Mesodermal cell (in vitro differentiated cells): ENCODE measurements around the gene CLEC14A. TPM values are rescaled to one million over a fixed set of nuclear protein-coding genes. Genes with fewer than 3 reads are reported as not detected.

Source experiments
- H3K27ac ChIP-seq: 2 replicates; pipeline ENCODE4 v1.7.0; 2013; ENCODE audit warnings: mild to moderate bottlenecking, low read depth, low read length, moderate library complexity; ENCODE audit not compliant: severe bottlenecking
- H3K36me3 ChIP-seq: 2 replicates; pipeline ENCODE4 v1.7.1; 2013; ENCODE audit warnings: mild to moderate bottlenecking, low read length, moderate library complexity; ENCODE audit not compliant: control insufficient read depth, insufficient read depth
- H3K4me1 ChIP-seq: one replicate; pipeline ENCODE4 v1.7.1; 2013; ENCODE audit warnings: mild to moderate bottlenecking, low read length; ENCODE audit not compliant: insufficient read depth, control insufficient read depth, poor library complexity, severe bottlenecking
- H3K4me3 ChIP-seq: 2 replicates; pipeline ENCODE4 v1.7.0; 2013; ENCODE audit warnings: low read length, control low read depth, mild to moderate bottlenecking; ENCODE audit not compliant: insufficient read depth, poor library complexity, severe bottlenecking; ENCODE audit errors: extremely low read depth
- H3K9me3 ChIP-seq: 2 replicates; pipeline ENCODE4 v1.7.1; 2013; ENCODE audit warnings: mild to moderate bottlenecking, low read length, moderate library complexity; ENCODE audit not compliant: control insufficient read depth
- WGBS, 2 experiments: methylation state at CpG; one replicate each; pipeline ENCODE4 v1.1.5; 2013; ENCODE audit warnings: missing lambda C conversion rate in 2 of 2; ENCODE audit not compliant: insufficient coverage in 2 of 2; 5-methylcytosine and 5-hydroxymethylcytosine counted together
- polyA plus RNA-seq, 2 experiments: library from polyadenylated mRNA; stranded (reverse); fragments of 50-300 nt; gene quantifications; one replicate each; pipeline ENCODE4 v1.2.3, GENCODE V29; 2013

CLEC14A gene
- 2.0 TPM for polyA plus RNA-seq (2013, experiment 1 of 2)
- polyA plus RNA-seq (2013, experiment 2 of 2): 1.2 TPM

- peaks cover 5% of the 10 kb centered on the region for H3K4me1 ChIP-seq
- peaks cover 2% of the 10 kb centered on the region for H3K9me3 ChIP-seq
- WGBS, 2 experiments: 26 to 32% methylated on average over 40 to 51 of the region's 68 CpGs
- H3K36me3 ChIP-seq: no peaks in the 10 kb centered on the region
- H3K27ac ChIP-seq: no peak within 1 kb of the TSS
- H3K4me3 ChIP-seq: peak within 1 kb of the TSS; percentile 29
Measured at GRCh38 chr14:38255673-38256532, at the start of gene CLEC14A. CLEC14A (minus strand) TSS chr14:38256093; CDS start chr14:38256022, 71 bp downstream.

GRCh38 chr14:38302966-38303365, 47.1 kb upstream of the CLEC14A start:
- no peak overlapping the region for H3K27ac ChIP-seq
- no peak overlapping the region for H3K4me3 ChIP-seq
- H3K9me3 ChIP-seq: no peaks in the 10 kb centered on the region
- no peaks in the 10 kb centered on the region for H3K4me1 ChIP-seq
- H3K36me3 ChIP-seq: no peaks in the 10 kb centered on the region
- WGBS, 2 experiments: 100% methylated on average over 1 of the region's 1 CpG

- 76 to 100% methylated on average over 2 of the region's 2 CpGs for WGBS, 2 experiments
- no peaks in the 10 kb centered on the region for H3K9me3 ChIP-seq
- H3K4me1 ChIP-seq: no peaks in the 10 kb centered on the region
- H3K27ac ChIP-seq: no peak overlapping the region
- no peak overlapping the region for H3K4me3 ChIP-seq
- no peaks in the 10 kb centered on the region for H3K36me3 ChIP-seq
Measured at GRCh38 chr14:38302034-38302433, 46.1 kb upstream of the CLEC14A start.

GRCh38 chr14:38297681-38298080, 41.8 kb upstream of the CLEC14A start:
- no peak overlapping the region for H3K27ac ChIP-seq
- H3K4me3 ChIP-seq: no peak overlapping the region
- H3K36me3 ChIP-seq: no peaks in the 10 kb centered on the region
- H3K4me1 ChIP-seq: no peaks in the 10 kb centered on the region
- WGBS, 2 experiments: 100% methylated on average over 1 of the region's 1 CpG; no CpG with 5 or more reads in 1 of the 2 experiments
- H3K9me3 ChIP-seq: no peaks in the 10 kb centered on the region

- Histone ChIP-seq H3K4me3 (no peak overlapping the region), H3K4me1 (peaks cover 17% of the 10 kb centered on the region), H3K36me3 (no peaks in the 10 kb centered on the region), H3K9me3 (no peaks in the 10 kb centered on the region), H3K27ac (peak overlapping the region; percentile 68)
Measured at GRCh38 chr14:38291681-38292467, 36.0 kb upstream of the CLEC14A start.

GRCh38 chr14:38290601-38291188, 34.8 kb upstream of the CLEC14A start:
- Histone ChIP-seq H3K36me3 (no peaks in the 10 kb centered on the region), H3K9me3 (no peaks in the 10 kb centered on the region), H3K27ac (peak overlapping the region; percentile 68), H3K4me3 (no peak overlapping the region), H3K4me1 (peaks cover 17% of the 10 kb centered on the region)
- WGBS, 2 experiments: 52% methylated on average over 3 of the region's 5 CpGs; no CpG with 5 or more reads in 1 of the 2 experiments

GRCh38 chr14:38286452-38286851, 30.6 kb upstream of the CLEC14A start:
- Histone ChIP-seq H3K9me3 (peaks cover 4% of the 10 kb centered on the region), H3K27ac (no peak overlapping the region), H3K4me1 (peaks cover 8% of the 10 kb centered on the region), H3K36me3 (no peaks in the 10 kb centered on the region), H3K4me3 (no peak overlapping the region)

GRCh38 chr14:38285962-38286361, 30.1 kb upstream of the CLEC14A start:
- no peak overlapping the region for H3K4me3 ChIP-seq
- peaks cover 4% of the 10 kb centered on the region for H3K9me3 ChIP-seq
- H3K36me3 ChIP-seq: no peaks in the 10 kb centered on the region
- no CpG with 5 or more reads among the region's 2 CpGs for WGBS, 2 experiments
- peaks cover 7% of the 10 kb centered on the region for H3K4me1 ChIP-seq
- H3K27ac ChIP-seq: no peak overlapping the region

GRCh38 chr14:38282936-38283335, 27.0 kb upstream of the CLEC14A start:
- no peak overlapping the region for H3K27ac ChIP-seq
- no peaks in the 10 kb centered on the region for H3K36me3 ChIP-seq
- no peaks in the 10 kb centered on the region for H3K4me1 ChIP-seq
- H3K4me3 ChIP-seq: no peak overlapping the region
- peaks cover 4% of the 10 kb centered on the region for H3K9me3 ChIP-seq

- no peaks in the 10 kb centered on the region for H3K36me3 ChIP-seq
- no peak overlapping the region for H3K4me3 ChIP-seq
- H3K27ac ChIP-seq: no peak overlapping the region
- H3K4me1 ChIP-seq: no peaks in the 10 kb centered on the region
- WGBS, 2 experiments: 87% methylated on average over 2 of the region's 2 CpGs
- H3K9me3 ChIP-seq: peaks cover 4% of the 10 kb centered on the region
Measured at GRCh38 chr14:38280081-38280480, 24.2 kb upstream of the CLEC14A start.
